ENCODE data around the gene SCAMP2. TPM values are rescaled to one million over a fixed set of nuclear protein-coding genes. Genes with fewer than 3 reads are reported as not detected.

The SCAMP2 gene
- total RNA-seq, 2 experiments from 2014 or later: 56.1 to 56.9 TPM

DNA sequence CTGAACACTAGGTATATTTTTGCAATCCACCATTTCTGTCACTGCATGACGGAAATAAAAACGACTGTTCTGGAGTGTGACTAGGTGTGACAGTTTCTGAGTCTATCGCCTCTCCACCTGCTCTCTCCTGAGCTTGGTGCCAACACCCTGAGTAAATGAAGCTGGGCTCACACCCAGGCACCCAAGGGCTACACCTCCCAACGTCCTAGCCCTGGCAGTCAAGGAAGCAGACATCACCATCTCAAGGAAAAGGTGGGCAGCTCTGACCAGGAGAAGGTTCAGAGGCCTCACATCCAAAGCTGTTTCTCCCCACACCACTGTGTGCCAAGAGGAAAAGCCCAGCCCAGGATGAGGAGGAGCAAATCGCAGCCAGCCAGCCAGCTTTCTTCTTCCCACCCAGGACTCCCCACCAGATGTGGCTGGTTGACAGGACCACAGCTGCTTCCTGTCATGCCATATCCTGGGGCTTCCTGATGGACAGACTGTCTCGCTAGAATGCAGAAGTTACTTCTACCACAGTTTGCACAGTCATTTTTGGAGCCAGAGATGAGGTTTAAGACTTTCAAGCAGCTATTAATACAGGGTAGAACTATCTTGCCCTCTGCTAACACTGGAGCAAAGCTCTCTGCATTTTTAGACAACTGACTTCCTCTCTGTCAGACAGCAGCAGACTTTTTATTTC lies 3.3 kb downstream of the SCAMP2 start:
- Histone ChIP-seq H3K27me3 (ENCODE audit: control insufficient read depth in 1 of 2, insufficient read depth in 2 of 2, low read length in 2 of 2) (no peaks in the 10 kb centered on the region), H3K9me3 (ENCODE audit: control insufficient read depth in 1 of 2, insufficient read depth in 1 of 2, low read length in 2 of 2) (no peaks in the 10 kb centered on the region), H3K4me1 (ENCODE audit: insufficient read depth, low read length) (peaks cover 79% of the 10 kb centered on the region), H3K36me3 (ENCODE audit: insufficient read depth, low read length) (peaks cover 13% of the 10 kb centered on the region), H3K4me3 (ENCODE audit: low read length) (peak overlapping the region; percentile 23), H3K27ac (ENCODE audit: low read depth in 1 of 2, low read length in 2 of 2) (peak overlapping the region; percentile 21 to 66)
- intact Hi-C loops (cut with DNase I, micrococcal nuclease): no loop called here
- Mint-ChIP-seq H3K27me3 (no peaks in the 10 kb centered on the region), H3K4me1 (ENCODE audit: low read depth) (peaks cover 74% of the 10 kb centered on the region), H3K36me3 (ENCODE audit: low read depth) (peaks cover 45% of the 10 kb centered on the region), H3K4me3 (peak overlapping the region; percentile 86), H3K27ac (peak overlapping the region; percentile 72), H3K9me3 (no peaks in the 10 kb centered on the region)
- CTCF ChIA-PET: interaction anchor here (0.8 to 2.0 kb wide), 8 partner anchors 13 to 83 kb away, joined by 3 to 8 read pairs (median 5); partner anchors contain the start of genes FAM219B and ULK3
- DNase-seq: peak in 4 of 14 experiments; percentile 23 to 64 (median 56)
- ATAC-seq (ENCODE audit: poor library complexity): no peak
- TF ChIP-seq, protein P1, sequence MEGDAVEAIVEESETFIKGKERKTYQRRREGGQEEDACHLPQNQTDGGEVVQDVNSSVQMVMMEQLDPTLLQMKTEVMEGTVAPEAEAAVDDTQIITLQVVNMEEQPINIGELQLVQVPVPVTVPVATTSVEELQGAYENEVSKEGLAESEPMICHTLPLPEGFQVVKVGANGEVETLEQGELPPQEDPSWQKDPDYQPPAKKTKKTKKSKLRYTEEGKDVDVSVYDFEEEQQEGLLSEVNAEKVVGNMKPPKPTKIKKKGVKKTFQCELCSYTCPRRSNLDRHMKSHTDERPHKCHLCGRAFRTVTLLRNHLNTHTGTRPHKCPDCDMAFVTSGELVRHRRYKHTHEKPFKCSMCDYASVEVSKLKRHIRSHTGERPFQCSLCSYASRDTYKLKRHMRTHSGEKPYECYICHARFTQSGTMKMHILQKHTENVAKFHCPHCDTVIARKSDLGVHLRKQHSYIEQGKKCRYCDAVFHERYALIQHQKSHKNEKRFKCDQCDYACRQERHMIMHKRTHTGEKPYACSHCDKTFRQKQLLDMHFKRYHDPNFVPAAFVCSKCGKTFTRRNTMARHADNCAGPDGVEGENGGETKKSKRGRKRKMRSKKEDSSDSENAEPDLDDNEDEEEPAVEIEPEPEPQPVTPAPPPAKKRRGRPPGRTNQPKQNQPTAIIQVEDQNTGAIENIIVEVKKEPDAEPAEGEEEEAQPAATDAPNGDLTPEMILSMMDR (IDR thresholded peaks at IDR 0.05): no peak
- POLR2A ChIA-PET: interaction anchor here (0.6 to 2.2 kb wide), 14 partner anchors 9 to 332 kb away, joined by 3 to 12 read pairs (median 4); partner anchors contain the start of genes C15orf39, CLK3, FAM219B and MPI

DNA sequence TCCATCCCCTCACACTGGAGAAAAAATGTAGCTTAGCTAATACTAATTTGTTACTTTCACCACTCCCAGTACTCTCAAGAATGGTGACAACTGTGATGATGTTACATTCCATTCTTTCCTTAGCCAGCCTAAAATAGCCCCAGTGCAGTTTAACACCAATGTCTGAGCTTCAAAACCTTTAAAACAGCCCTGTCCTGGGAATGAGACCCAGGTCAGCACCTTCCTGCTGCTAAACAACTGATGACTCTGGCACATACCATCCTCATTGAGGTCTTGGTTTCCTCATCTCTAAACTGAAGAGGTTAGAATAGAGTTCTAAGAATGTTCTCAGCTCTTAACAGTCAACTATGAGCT lies 3.8 kb downstream of the SCAMP2 start:
- Histone ChIP-seq H3K36me3 (ENCODE audit: insufficient read depth, low read length) (peaks cover 16% of the 10 kb centered on the region), H3K9me3 (ENCODE audit: control insufficient read depth in 1 of 2, insufficient read depth in 1 of 2, low read length in 2 of 2) (no peaks in the 10 kb centered on the region), H3K27me3 (ENCODE audit: control insufficient read depth in 1 of 2, insufficient read depth in 2 of 2, low read length in 2 of 2) (no peaks in the 10 kb centered on the region), H3K4me3 (ENCODE audit: low read length) (peak overlapping the region; percentile 23), H3K4me1 (ENCODE audit: insufficient read depth, low read length) (peaks cover 84% of the 10 kb centered on the region), H3K27ac (ENCODE audit: low read depth in 1 of 2, low read length in 2 of 2) (peak overlapping the region in 1 of 2 donors; percentile 66)
- no peak for DNase-seq
- Mint-ChIP-seq H3K4me3 (peak overlapping the region; percentile 86), H3K27ac (peak overlapping the region; percentile 72), H3K9me3 (no peaks in the 10 kb centered on the region), H3K4me1 (ENCODE audit: low read depth) (peaks cover 78% of the 10 kb centered on the region), H3K27me3 (no peaks in the 10 kb centered on the region), H3K36me3 (ENCODE audit: low read depth) (peaks cover 48% of the 10 kb centered on the region)
- intact Hi-C loops (cut with DNase I, micrococcal nuclease): no loop called here
- no peak for ATAC-seq (ENCODE audit: poor library complexity)
- ChIA-PET CTCF (interaction anchor here (1.0 to 2.0 kb wide), 4 partner anchors 13 to 82 kb away, joined by 3 to 7 read pairs (median 6); partner anchors contain the start of gene ULK3), POLR2A (interaction anchor here (0.6 to 2.2 kb wide), 13 partner anchors 10 to 254 kb away, joined by 3 to 12 read pairs (median 5); partner anchors contain the start of genes CLK3, COX5A, FAM219B and MPI)
- TF ChIP-seq, protein P1 (IDR thresholded peaks at IDR 0.05): no peak

DNA sequence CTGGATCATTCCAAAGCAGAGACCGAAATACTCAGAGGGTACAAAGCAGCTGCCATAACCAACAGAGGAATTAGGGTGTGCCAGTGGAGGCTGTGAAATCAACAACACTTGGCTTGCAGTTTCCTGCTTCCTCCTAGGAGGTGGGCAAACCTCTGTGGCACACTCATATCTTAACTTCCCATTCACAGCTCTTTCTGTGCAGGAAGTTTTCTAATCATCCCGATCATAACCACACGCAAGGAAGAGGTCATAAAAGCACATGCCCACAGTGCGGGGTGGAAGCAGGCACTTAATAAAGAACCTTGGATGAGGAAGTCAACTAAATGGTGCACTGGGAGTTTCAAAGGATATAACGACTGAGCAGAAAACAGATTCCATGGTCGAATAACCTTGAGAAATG lies 5.1 kb downstream of the SCAMP2 start:
- CTCF ChIA-PET: interaction anchor here (0.6 to 2.0 kb wide), 5 partner anchors 12 to 267 kb away, joined by 3 to 7 read pairs (median 4); no protein-coding TSS in a partner anchor
- peaks cover 53% of the 10 kb centered on the region for H3K36me3 Mint-ChIP-seq (ENCODE audit: low read depth)
- H3K4me3 ChIP-seq (ENCODE audit: low read length): peak overlapping the region; percentile 0

More for the DNA sequence above, 5.1 kb downstream of the SCAMP2 start:
- peak overlapping the region in 1 of 2 donors; percentile 12 for H3K27ac ChIP-seq (ENCODE audit: low read depth in 1 of 2, low read length in 2 of 2)
- H3K9me3 Mint-ChIP-seq: no peaks in the 10 kb centered on the region
- TF ChIP-seq, protein P1 (IDR thresholded peaks at IDR 0.05): no peak
- H3K27me3 Mint-ChIP-seq: no peaks in the 10 kb centered on the region
- peaks cover 83% of the 10 kb centered on the region for H3K4me1 Mint-ChIP-seq (ENCODE audit: low read depth)
- ATAC-seq (ENCODE audit: poor library complexity) (no peak), DNase-seq (peak in 4 of 14 experiments; percentile 27 to 52 (median 50))
- H3K27ac Mint-ChIP-seq: peak overlapping the region; percentile 72
- peaks cover 87% of the 10 kb centered on the region for H3K4me1 ChIP-seq (ENCODE audit: insufficient read depth, low read length)
- H3K27me3 ChIP-seq (ENCODE audit: control insufficient read depth in 1 of 2, insufficient read depth in 2 of 2, low read length in 2 of 2): no peaks in the 10 kb centered on the region
- H3K4me3 Mint-ChIP-seq: peak overlapping the region; percentile 81
- intact Hi-C loops (cut with DNase I, micrococcal nuclease): no loop called here
- POLR2A ChIA-PET: interaction anchor here (1.0 to 2.0 kb wide), 6 partner anchors 10 to 70 kb away, joined by 3 to 6 read pairs (median 4); partner anchors contain the start of genes COX5A and ULK3
- peaks cover 18% of the 10 kb centered on the region for H3K36me3 ChIP-seq (ENCODE audit: insufficient read depth, low read length)
- no peaks in the 10 kb centered on the region for H3K9me3 ChIP-seq (ENCODE audit: control insufficient read depth in 1 of 2, insufficient read depth in 1 of 2, low read length in 2 of 2)
